HG03342 (cell line): Measurements from ENCODE around the gene DPM3.
"Not testable (repeated sequence)": the region's sequence is repeated elsewhere in the genome, so short reads cannot be mapped to it uniquely, and the experiment has no call there.

Source experiments
- ATAC-seq: cut with Tn5 transposase; IDR thresholded peaks from one replicate; pipeline ENCODE4 v1.9.1; 2021; ENCODE audit warnings: mild to moderate bottlenecking, moderate library complexity; ENCODE audit not compliant: unreplicated experiment

The DPM3 gene

GRCh38 chr1:155162631-155163030 lies 22.3 kb upstream of the DPM3 start:
- not testable (repeated sequence) for ATAC-seq

GRCh38 chr1:155160128-155160527 lies 19.8 kb upstream of the DPM3 start:
- ATAC-seq, result no peak

GRCh38 chr1:155158991-155159390 lies 18.7 kb upstream of the DPM3 start:
- ATAC-seq, result no peak

GRCh38 chr1:155155996-155156643 lies 15.8 kb upstream of the DPM3 start:
- not testable (repeated sequence) for ATAC-seq

GRCh38 chr1:155145491-155145890 lies 5.2 kb upstream of the DPM3 start:
- no peak for ATAC-seq

- no peak for ATAC-seq
Measured at GRCh38 chr1:155141749-155142148, 1.4 kb upstream of the DPM3 start.

- no peak for ATAC-seq
Measured at GRCh38 chr1:155140630-155140953, 261 bp upstream of the DPM3 start.

GRCh38 chr1:155137154-155137949 lies 3.0 kb downstream of the DPM3 start:
- no peak for ATAC-seq

GRCh38 chr1:155136748-155137147 lies 3.6 kb downstream of the DPM3 start:
- no peak for ATAC-seq

GRCh38 chr1:155135415-155136028 lies 4.8 kb downstream of the DPM3 start, which contains the start of gene SLC50A1:
TSS of gene SLC50A1 (plus strand) at chr1:155135852. CDS start at chr1:155135912, 60 bp downstream.
- peak; percentile 69 for ATAC-seq

GRCh38 chr1:155134880-155135414 lies 5.4 kb downstream of the DPM3 start:
- no peak for ATAC-seq

GRCh38 chr1:155134322-155134721 lies 6.0 kb downstream of the DPM3 start:
- ATAC-seq, result no peak

GRCh38 chr1:155133799-155134281 lies 6.5 kb downstream of the DPM3 start:
- ATAC-seq, result no peak

GRCh38 chr1:155131856-155132255 lies 8.5 kb downstream of the DPM3 start:
- no peak for ATAC-seq

GRCh38 chr1:155131285-155131684 lies 9.0 kb downstream of the DPM3 start:
- ATAC-seq, result no peak

- ATAC-seq, result no peak
Measured at GRCh38 chr1:155130272-155131006, 9.9 kb downstream of the DPM3 start.

- no peak for ATAC-seq
Measured at GRCh38 chr1:155128755-155129473, 11.4 kb downstream of the DPM3 start.

GRCh38 chr1:155127967-155128754 lies 12.2 kb downstream of the DPM3 start:
- ATAC-seq, result no peak
